ACC112 (cell line): Measurements from ENCODE around the gene USH2A.

ENCODE experiments used
- H2AFZ ChIP-seq: fragments of 200-600 bp; sonication (generic); one replicate; pipeline ENCODE4 v1.6.0; 2017; ENCODE audit warnings: antibody characterized with exemption, low read length; ENCODE audit not compliant: unreplicated experiment
- H3K27ac ChIP-seq: fragments of 200-600 bp; sonication (generic); 2 replicates; pipeline ENCODE4 v1.5.1; 2014; ENCODE audit warnings: low read depth, mild to moderate bottlenecking, antibody characterized with exemption, low read length, moderate library complexity
- H3K27me3 ChIP-seq: fragments of 200-600 bp; sonication (generic); 2 replicates; pipeline ENCODE4 v1.6.1; 2014; ENCODE audit warnings: mild to moderate bottlenecking, antibody characterized with exemption, low read length, moderate library complexity, mixed read lengths; ENCODE audit not compliant: insufficient read depth
- H3K36me3 ChIP-seq: fragments of 200-600 bp; sonication (generic); 2 replicates; pipeline ENCODE4 v1.6.1; 2016; ENCODE audit warnings: mild to moderate bottlenecking, antibody characterized with exemption, low read length, moderate library complexity, mixed read lengths; ENCODE audit not compliant: insufficient read depth
- H3K4me1 ChIP-seq: fragments of 200-600 bp; sonication (generic); one replicate; pipeline ENCODE4 v1.6.1; 2016; ENCODE audit warnings: low read length, mixed read lengths; ENCODE audit not compliant: insufficient read depth, unreplicated experiment, control insufficient read depth
- H3K4me3 ChIP-seq: fragments of 200-600 bp; sonication (generic); 2 replicates; pipeline ENCODE4 v1.5.1; 2014; ENCODE audit warnings: mild to moderate bottlenecking, low read depth, low read length
- H3K79me2 ChIP-seq: fragments of 200-600 bp; sonication (generic); one replicate; pipeline ENCODE4 v1.6.0; 2016; ENCODE audit warnings: low read length; ENCODE audit not compliant: control insufficient read depth, unreplicated experiment, insufficient read depth

USH2A gene

DNA sequence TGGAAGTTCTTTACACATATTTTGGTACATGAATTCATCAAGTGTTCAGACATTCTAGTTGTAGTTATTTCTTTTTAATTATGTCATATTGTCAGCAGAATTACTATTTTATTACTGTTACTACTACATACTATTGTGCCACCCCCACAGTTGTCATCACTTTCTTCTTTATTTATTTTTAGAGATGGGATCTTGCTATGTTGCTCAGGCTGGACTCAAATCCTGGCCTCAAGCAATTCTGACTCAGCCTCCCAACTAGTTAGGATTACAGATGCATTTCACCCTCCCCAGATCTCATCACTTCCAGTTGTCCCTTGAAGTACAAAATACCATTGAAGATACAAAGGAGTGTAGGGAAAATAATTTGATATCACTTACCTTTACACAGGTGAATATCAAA lies 598.2 kb downstream of the USH2A start:
- H3K27ac ChIP-seq: no peak overlapping the region
- H3K36me3 ChIP-seq: no peaks in the 10 kb centered on the region
- no peak overlapping the region for H3K4me3 ChIP-seq
- H3K27me3 ChIP-seq: no peaks in the 10 kb centered on the region
- no peak overlapping the region for H2AFZ ChIP-seq
- no peaks in the 10 kb centered on the region for H3K79me2 ChIP-seq
- H3K4me1 ChIP-seq: no peaks in the 10 kb centered on the region

DNA sequence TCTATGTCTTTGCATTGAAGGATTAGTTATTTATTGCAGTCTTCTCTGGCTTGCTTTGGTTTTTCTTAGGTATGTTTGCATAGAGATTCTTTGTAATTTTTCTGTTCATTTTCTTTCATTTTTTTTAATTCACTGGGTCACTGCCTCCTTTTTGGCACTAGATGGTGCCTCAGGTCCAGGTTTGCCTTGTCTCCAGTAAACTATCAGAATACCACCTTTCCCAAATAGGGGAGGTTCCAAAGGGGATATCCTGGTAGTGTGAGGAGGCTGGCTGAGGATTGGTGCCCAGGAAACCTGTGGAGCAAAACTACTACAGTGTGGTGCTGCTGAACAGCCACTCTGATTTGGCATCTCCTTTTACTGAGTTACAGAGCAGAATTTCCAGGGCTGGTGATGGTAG lies 599.0 kb downstream of the USH2A start:
- Histone ChIP-seq H3K36me3 (no peaks in the 10 kb centered on the region), H2AFZ (no peak overlapping the region)

GRCh38 chr1:215819114-215819513 lies 604.1 kb downstream of the USH2A start:
- Histone ChIP-seq H3K27ac (no peak overlapping the region), H3K79me2 (no peaks in the 10 kb centered on the region), H2AFZ (no peak overlapping the region), H3K4me3 (no peak overlapping the region; the same call in 1 of the 2 replicates), H3K27me3 (no peaks in the 10 kb centered on the region), H3K36me3 (no peaks in the 10 kb centered on the region), H3K4me1 (peaks cover 10% of the 10 kb centered on the region)

More for the DNA sequence above, 599.0 kb downstream of the USH2A start:
- H3K27ac ChIP-seq: no peak overlapping the region
- H3K4me1 ChIP-seq: peaks cover 5% of the 10 kb centered on the region
- H3K79me2 ChIP-seq: no peaks in the 10 kb centered on the region
- H3K27me3 ChIP-seq: no peaks in the 10 kb centered on the region
- H3K4me3 ChIP-seq: no peak overlapping the region

- no peaks in the 10 kb centered on the region for H3K79me2 ChIP-seq
- H2AFZ ChIP-seq: peak overlapping the region; percentile 13
- no peaks in the 10 kb centered on the region for H3K4me1 ChIP-seq
- H3K27ac ChIP-seq: no peak overlapping the region
- no peak overlapping the region for H3K4me3 ChIP-seq
- H3K36me3 ChIP-seq: no peaks in the 10 kb centered on the region
- H3K27me3 ChIP-seq: no peaks in the 10 kb centered on the region
Observed at GRCh38 chr1:215807911-215808436, 615.3 kb downstream of the USH2A start.

DNA sequence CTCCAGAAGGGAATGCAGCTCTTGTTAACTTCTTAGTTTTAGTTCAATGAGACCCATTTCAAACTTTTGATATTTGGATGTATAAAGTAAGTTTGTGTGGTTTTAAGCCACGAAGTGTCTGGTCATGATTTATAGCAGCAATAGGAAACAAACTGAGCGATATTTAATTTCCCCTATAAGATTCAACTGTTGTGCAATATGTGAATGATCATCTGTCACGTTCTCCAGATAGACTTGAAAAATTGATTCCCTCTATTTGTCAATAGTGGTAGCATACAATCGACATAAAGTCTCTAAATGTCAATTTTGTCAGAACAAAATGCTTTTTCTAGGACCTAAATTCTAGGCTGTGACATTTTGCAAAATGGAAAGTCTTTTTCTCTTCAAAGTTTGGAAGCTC lies 616.0 kb downstream of the USH2A start:
- H3K27me3 ChIP-seq: no peaks in the 10 kb centered on the region

GRCh38 chr1:215797859-215798258 lies 625.4 kb downstream of the USH2A start:
- Histone ChIP-seq H3K4me3 (no peak overlapping the region), H3K27me3 (no peaks in the 10 kb centered on the region), H3K27ac (no peak overlapping the region), H3K79me2 (no peaks in the 10 kb centered on the region), H2AFZ (no peak overlapping the region), H3K36me3 (no peaks in the 10 kb centered on the region), H3K4me1 (peaks cover 12% of the 10 kb centered on the region)

More for the DNA sequence above, 616.0 kb downstream of the USH2A start:
- H3K36me3 ChIP-seq: no peaks in the 10 kb centered on the region
- no peak overlapping the region for H3K4me3 ChIP-seq
- H3K27ac ChIP-seq: no peak overlapping the region
- no peak overlapping the region for H2AFZ ChIP-seq
- H3K79me2 ChIP-seq: no peaks in the 10 kb centered on the region
- H3K4me1 ChIP-seq: no peaks in the 10 kb centered on the region

- Histone ChIP-seq H3K79me2 (no peaks in the 10 kb centered on the region), H3K36me3 (no peaks in the 10 kb centered on the region), H3K27me3 (no peaks in the 10 kb centered on the region), H3K4me1 (peaks cover 18% of the 10 kb centered on the region), H3K27ac (no peak overlapping the region), H3K4me3 (no peak overlapping the region), H2AFZ (no peak overlapping the region)
Observed at GRCh38 chr1:215794156-215794555, 629.1 kb downstream of the USH2A start.

DNA sequence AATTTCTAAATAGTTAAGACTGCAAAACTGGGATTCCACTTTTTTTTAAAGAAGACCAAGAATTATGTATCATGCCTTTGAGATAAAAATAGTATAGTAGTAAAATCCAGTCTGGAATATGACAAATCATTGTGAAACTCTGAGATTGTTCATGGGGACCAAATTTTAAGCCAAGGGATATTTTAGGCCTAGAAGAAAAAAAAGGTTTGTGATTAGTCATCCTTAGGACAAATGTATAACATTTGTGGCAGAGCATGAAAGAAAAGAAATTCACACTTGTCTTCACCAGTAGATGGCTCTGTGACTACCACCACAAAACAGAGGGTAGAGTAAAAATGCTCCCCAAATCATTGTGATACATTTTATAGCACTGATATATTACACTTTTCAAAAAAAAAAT lies 630.1 kb downstream of the USH2A start:
- Histone ChIP-seq H2AFZ (no peak overlapping the region), H3K79me2 (no peaks in the 10 kb centered on the region), H3K36me3 (no peaks in the 10 kb centered on the region), H3K27ac (0 out of 2 replicates have a peak overlapping the region, but pooled peaks have one; percentile 0), H3K27me3 (no peaks in the 10 kb centered on the region), H3K4me3 (no peak overlapping the region), H3K4me1 (peaks cover 17% of the 10 kb centered on the region)

DNA sequence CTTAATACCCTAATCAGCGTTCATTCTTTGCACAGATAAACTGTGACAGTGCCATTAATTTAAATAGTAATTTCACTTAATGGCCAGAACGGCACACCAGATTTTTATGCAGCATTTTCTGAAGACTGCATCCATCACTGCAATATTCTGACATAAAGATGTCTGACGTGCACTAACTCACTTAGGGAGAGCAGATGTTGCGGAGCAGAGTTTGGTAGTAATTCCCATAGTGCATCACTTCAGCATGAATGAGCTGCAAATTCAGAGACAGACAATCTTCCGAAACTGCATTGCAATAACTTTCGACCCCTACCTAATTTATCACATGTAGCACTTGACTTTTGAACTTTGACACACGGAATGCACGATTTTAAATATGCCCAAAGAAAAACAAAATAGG lies 630.8 kb downstream of the USH2A start:
- Histone ChIP-seq H3K79me2 (no peaks in the 10 kb centered on the region), H3K4me3 (no peak overlapping the region)

DNA sequence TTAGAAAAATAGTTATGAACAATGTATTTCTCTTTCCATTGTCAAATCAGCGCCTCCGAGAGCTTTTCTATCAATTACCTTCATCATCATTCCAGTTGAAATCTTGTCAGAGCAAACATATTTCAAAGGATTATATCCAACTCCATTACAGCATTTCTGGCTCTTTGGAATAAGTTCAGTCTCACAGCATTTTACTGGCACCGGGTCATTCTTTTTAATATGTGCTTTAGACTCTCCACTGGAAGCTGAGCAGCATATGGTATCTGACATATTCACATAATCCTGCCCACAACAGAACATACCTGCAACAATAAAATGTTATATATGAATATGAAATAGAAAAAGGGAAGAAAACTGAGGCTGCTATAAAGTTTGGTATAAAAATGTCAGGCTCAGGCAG lies 633.3 kb downstream of the USH2A start:
- H3K27ac ChIP-seq: no peak overlapping the region
- H3K79me2 ChIP-seq: no peaks in the 10 kb centered on the region
- peaks cover 19% of the 10 kb centered on the region for H3K4me1 ChIP-seq
- no peaks in the 10 kb centered on the region for H3K27me3 ChIP-seq
- H3K4me3 ChIP-seq: no peak overlapping the region
- H3K36me3 ChIP-seq: no peaks in the 10 kb centered on the region
- H2AFZ ChIP-seq: no peak overlapping the region

More for the DNA sequence above, 630.8 kb downstream of the USH2A start:
- Histone ChIP-seq H3K27me3 (no peaks in the 10 kb centered on the region), H3K27ac (no peak overlapping the region), H2AFZ (no peak overlapping the region), H3K36me3 (no peaks in the 10 kb centered on the region), H3K4me1 (peaks cover 14% of the 10 kb centered on the region)

DNA sequence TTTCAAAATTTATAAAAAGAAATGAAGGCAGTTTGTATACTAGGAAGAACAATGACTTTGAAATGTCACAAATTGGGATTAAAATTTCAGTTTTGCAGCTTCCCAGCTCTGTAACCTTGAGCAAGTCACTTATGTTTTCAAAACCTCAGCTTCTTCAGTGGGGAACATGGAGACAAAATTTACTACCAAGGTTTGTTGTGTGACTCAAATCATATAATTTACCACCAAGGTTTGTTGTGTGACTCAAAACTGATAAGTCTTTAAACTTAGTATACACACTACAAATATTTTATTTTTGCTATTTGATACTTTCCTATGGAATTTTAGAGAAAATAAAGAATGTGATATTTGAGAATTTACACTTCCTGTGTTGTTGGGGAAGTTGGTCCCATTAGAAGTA lies 636.3 kb downstream of the USH2A start:
- Histone ChIP-seq H3K4me3 (no peak overlapping the region), H3K79me2 (no peaks in the 10 kb centered on the region), H3K36me3 (no peaks in the 10 kb centered on the region), H3K27ac (no peak overlapping the region), H3K27me3 (no peaks in the 10 kb centered on the region), H3K4me1 (peaks cover 5% of the 10 kb centered on the region), H2AFZ (no peak overlapping the region)
